Epithelial cell of proximal tubule (primary cell): ENCODE data around the gene ANO8. TPM values are rescaled to one million over a fixed set of nuclear protein-coding genes. Genes with fewer than 3 reads are reported as not detected.
A peak's percentile ranks its signal among the peaks of the same experiment; 100 is the strongest.

Source experiments
- DNase-seq: peaks from one replicate; pipeline ENCODE4 v3.0.0-alpha.2; 2011; ENCODE audit warnings: low read depth
- H3K4me3 ChIP-seq: 2 replicates; pipeline ENCODE4 v1.5.1; 2011; ENCODE audit warnings: low read depth, mild to moderate bottlenecking, low read length
- CTCF ChIP-seq: conservative IDR thresholded peaks from 2 replicates; pipeline ENCODE4 v1.5.1; 2012; ENCODE audit warnings: low read depth, mild to moderate bottlenecking, low read length
- total RNA-seq: library from RNA; depleted of rRNA; stranded (reverse); fragments of >200 nt; gene quantifications from 2 replicates; pipeline ENCODE4 v1.2.3, GENCODE V29; 2015

The ANO8 gene
- total RNA-seq, 1 donor from 2014 or later = 6.6 TPM

- no peak for DNase-seq
- TF ChIP-seq CTCF = no peak
- H3K4me3 ChIP-seq = no peak overlapping the region
Observed at GRCh38 chr19:17332677-17333581, 1.7 kb downstream of the ANO8 start.

GRCh38 chr19:17332360-17332676 lies 2.3 kb downstream of the ANO8 start:
- no peak overlapping the region for H3K4me3 ChIP-seq
- no peak for TF ChIP-seq CTCF
- DNase-seq = no peak

- no peak for TF ChIP-seq CTCF
- DNase-seq = no peak
- H3K4me3 ChIP-seq = no peak overlapping the region
Observed at GRCh38 chr19:17331045-17331558, 3.6 kb downstream of the ANO8 start.

- H3K4me3 ChIP-seq = no peak overlapping the region
- TF ChIP-seq CTCF = no peak
- no peak for DNase-seq
Observed at GRCh38 chr19:17330262-17331044, 4.2 kb downstream of the ANO8 start.

GRCh38 chr19:17329366-17330261 lies 5.0 kb downstream of the ANO8 start:
- no peak overlapping the region for H3K4me3 ChIP-seq
- DNase-seq = no peak
- no peak for TF ChIP-seq CTCF

GRCh38 chr19:17328517-17329365 lies 5.9 kb downstream of the ANO8 start:
- no peak for TF ChIP-seq CTCF
- no peak for DNase-seq
- H3K4me3 ChIP-seq = peak overlapping the region; percentile 28
